ENCODE results near the gene CLMN.

GRCh38 chr14:95226801-95227200 is 92.9 kb downstream of the CLMN start:
- TF ChIP-seq POLR2A (IDR thresholded peaks at IDR 0.05; ENCODE audit: borderline replicate concordance, extremely low read depth, insufficient read depth, insufficient read length), result no peak
- no peak for TF ChIP-seq MAX (IDR thresholded peaks at IDR 0.05)
- TF ChIP-seq EZH2 (IDR thresholded peaks at IDR 0.05), result no peak
- TF ChIP-seq POLR2AphosphoS5 (IDR thresholded peaks at IDR 0.05; ENCODE audit: low read depth, low read length), result no peak
- TF ChIP-seq CTCF (IDR thresholded peaks at IDR 0.05 in 2 of 3, conservative IDR thresholded peaks at IDR 0.05 in 1 of 3; ENCODE audit: borderline replicate concordance in 1 of 3, insufficient read depth in 1 of 3, low read depth in 2 of 3, low read length in 2 of 3), result no peak
- TF ChIP-seq SIN3A (IDR thresholded peaks at IDR 0.05; ENCODE audit: low read depth), result no peak
- TF ChIP-seq EZH2phosphoT487 (IDR thresholded peaks at IDR 0.05; ENCODE audit: borderline replicate concordance), result no peak
